Effector memory CD4-positive, alpha-beta T cell (primary cell): ENCODE measurements around the gene NOTCH3.

Experiments used
- DNase-seq, 3 donors: peaks; one replicate each; pipeline ENCODE4 v3.0.0-alpha.2; 2020
- H3K27ac ChIP-seq: 2 replicates; pipeline ENCODE4 v1.7.0; 2013; ENCODE audit warnings: mild to moderate bottlenecking, low read length, moderate library complexity; ENCODE audit not compliant: insufficient read depth, poor library complexity, severe bottlenecking
- H3K27me3 ChIP-seq: replicated peaks from 2 replicates; pipeline ENCODE4 v1.7.0; 2013; ENCODE audit warnings: mild to moderate bottlenecking, low read length; ENCODE audit not compliant: insufficient read depth, control insufficient read depth, poor library complexity, severe bottlenecking
- H3K36me3 ChIP-seq: 2 replicates; pipeline ENCODE4 v1.7.0; 2013; ENCODE audit warnings: mild to moderate bottlenecking, low read length, moderate library complexity; ENCODE audit not compliant: control insufficient read depth, insufficient read depth
- H3K4me1 ChIP-seq: 2 replicates; pipeline ENCODE4 v1.7.0; 2013; ENCODE audit warnings: low read length, mild to moderate bottlenecking; ENCODE audit not compliant: control insufficient read depth, insufficient read depth, poor library complexity, severe bottlenecking
- H3K4me3 ChIP-seq: 2 replicates; pipeline ENCODE4 v1.7.0; 2013; ENCODE audit warnings: low read length, low read depth, mild to moderate bottlenecking; ENCODE audit not compliant: insufficient read depth, poor library complexity, severe bottlenecking
- H3K9me3 ChIP-seq: 2 replicates; pipeline ENCODE4 v1.7.0; 2013; ENCODE audit warnings: mild to moderate bottlenecking, low read length, moderate library complexity; ENCODE audit not compliant: control insufficient read depth

The NOTCH3 gene

DNA sequence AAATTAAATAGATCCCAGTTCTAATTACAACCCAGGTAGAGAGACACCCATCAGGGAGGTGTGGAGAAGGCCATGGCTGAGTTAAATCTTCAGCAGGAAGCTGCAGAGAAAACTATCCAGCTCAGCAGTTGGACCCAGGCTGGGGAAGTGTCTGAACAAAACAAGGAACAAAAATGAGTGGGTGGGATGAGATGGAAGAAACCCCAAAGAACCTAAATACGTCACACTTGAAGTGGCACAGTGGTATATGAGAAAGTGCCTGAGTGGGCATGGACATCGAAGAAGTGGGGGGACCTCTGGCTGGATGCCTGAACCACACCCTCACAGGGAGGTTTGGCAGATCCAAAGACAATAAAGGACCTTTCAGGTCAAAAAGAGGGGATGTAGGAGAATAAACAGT is 35.0 kb upstream of the NOTCH3 start:
- no peak for DNase-seq
- Histone ChIP-seq H3K27ac (no peak overlapping the region), H3K36me3 (peaks cover 39% of the 10 kb centered on the region), H3K4me3 (no peak overlapping the region), H3K9me3 (no peaks in the 10 kb centered on the region), H3K4me1 (peaks cover 9% of the 10 kb centered on the region), H3K27me3 (peaks cover 12% of the 10 kb centered on the region)

DNA sequence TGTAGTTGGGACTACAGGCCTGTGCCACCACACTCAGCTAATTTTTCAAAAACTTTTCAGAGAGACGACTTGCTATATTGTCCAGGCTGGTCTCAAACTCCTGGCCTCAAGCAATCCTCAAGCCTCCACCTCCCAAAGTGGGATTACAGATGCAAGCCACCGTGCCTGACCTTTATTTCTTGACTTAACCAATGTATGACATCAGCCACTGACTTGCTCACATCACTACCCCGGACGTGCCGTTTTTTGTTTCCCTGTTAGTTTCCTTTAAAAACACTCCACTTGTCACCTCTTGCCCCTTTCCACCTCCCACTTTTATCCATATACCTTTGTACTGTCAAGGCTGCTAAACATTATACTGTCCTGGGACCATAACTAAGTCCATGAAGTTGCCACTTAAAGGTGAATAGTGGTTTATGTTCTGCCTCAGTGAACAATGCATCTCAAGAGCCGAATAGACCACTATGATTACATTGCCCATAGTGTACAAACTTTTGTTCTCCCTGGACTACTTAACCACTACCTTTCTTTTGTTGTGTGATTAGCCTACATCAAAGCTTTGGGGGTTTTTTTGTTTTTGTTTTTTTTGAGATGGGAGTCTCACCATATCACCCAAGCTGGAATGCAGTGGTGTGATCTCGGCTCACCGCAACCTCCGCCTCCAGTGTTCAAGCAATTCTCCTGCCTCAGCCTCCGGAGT is 33.8 kb upstream of the NOTCH3 start:
- H3K9me3 ChIP-seq = no peaks in the 10 kb centered on the region
- H3K27me3 ChIP-seq = peaks cover 12% of the 10 kb centered on the region
- no peak overlapping the region for H3K27ac ChIP-seq
- no peak for DNase-seq
- peaks cover 27% of the 10 kb centered on the region for H3K36me3 ChIP-seq
- peaks cover 9% of the 10 kb centered on the region for H3K4me1 ChIP-seq
- H3K4me3 ChIP-seq = no peak overlapping the region

DNA sequence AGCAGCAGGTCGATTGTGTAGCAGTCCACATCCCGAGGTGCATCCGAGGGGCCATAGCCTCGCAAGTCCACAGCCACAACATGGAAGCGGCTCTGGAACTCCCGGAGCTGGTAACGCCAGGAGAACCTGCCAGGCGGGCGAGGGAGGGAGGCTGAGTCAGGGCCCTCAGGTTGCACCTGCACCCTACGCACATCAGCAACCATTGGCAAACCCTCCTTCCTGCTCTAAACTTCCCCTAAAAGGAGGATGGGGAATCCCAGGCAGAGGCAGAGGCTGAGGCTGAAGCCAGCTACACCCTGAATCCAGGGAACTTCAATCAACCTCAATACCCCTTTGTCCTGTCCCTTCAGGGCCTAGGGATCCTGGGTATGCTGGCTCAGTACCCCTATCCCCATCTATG is 30.5 kb upstream of the NOTCH3 start:
- Histone ChIP-seq H3K27ac (no peak overlapping the region), H3K4me1 (peaks cover 9% of the 10 kb centered on the region), H3K27me3 (peaks cover 12% of the 10 kb centered on the region), H3K4me3 (no peak overlapping the region), H3K36me3 (no peaks in the 10 kb centered on the region), H3K9me3 (no peaks in the 10 kb centered on the region)
- DNase-seq = no peak

DNA sequence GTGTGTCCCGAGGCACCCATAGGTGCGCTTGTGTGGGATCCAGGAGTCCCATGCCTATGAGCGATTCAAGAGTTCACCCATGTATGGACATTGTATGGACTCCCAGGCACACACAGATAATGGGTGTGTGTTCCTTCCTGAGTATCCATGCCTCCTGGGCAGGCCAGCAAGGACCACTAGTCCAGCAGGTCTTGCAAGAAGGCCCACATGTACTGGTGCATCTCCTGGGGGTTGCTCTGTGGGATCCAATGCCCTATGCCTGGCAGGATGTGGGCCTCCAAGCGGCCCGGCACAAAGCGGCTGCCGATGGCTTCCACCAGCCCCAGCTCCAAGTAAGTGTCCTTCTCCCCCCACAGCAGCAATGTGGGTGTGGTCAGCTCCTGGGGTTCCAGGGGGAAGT is 26.5 kb upstream of the NOTCH3 start:
- no peak overlapping the region for H3K27ac ChIP-seq
- H3K9me3 ChIP-seq = no peaks in the 10 kb centered on the region
- DNase-seq = no peak
- peaks cover 18% of the 10 kb centered on the region for H3K4me1 ChIP-seq
- H3K36me3 ChIP-seq = no peaks in the 10 kb centered on the region
- no peak overlapping the region for H3K4me3 ChIP-seq
- H3K27me3 ChIP-seq = peaks cover 31% of the 10 kb centered on the region

DNA sequence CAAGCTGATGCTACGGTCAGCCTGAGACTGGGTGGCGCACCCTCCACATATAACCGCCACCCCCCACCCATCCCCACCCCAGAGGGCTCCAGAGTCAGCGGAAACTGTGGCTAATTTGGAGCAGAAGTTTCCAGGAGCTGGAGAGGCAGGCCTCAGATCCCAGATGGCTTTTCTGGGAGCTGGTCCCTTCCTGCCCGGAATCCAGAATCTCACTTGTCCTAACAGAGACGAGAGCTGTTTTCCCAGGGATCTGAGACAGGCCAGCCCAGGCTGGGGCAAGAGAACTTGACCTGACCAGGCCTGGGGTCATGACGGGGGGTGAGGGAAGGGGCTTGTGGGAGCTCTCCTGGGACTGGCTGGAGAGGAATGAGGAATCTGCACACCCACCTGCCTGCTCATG is 25.0 kb upstream of the NOTCH3 start:
- Histone ChIP-seq H3K27me3 (peaks cover 20% of the 10 kb centered on the region), H3K9me3 (no peaks in the 10 kb centered on the region), H3K36me3 (no peaks in the 10 kb centered on the region), H3K4me1 (peaks cover 11% of the 10 kb centered on the region), H3K4me3 (no peak overlapping the region), H3K27ac (no peak overlapping the region)
- no peak for DNase-seq

DNA sequence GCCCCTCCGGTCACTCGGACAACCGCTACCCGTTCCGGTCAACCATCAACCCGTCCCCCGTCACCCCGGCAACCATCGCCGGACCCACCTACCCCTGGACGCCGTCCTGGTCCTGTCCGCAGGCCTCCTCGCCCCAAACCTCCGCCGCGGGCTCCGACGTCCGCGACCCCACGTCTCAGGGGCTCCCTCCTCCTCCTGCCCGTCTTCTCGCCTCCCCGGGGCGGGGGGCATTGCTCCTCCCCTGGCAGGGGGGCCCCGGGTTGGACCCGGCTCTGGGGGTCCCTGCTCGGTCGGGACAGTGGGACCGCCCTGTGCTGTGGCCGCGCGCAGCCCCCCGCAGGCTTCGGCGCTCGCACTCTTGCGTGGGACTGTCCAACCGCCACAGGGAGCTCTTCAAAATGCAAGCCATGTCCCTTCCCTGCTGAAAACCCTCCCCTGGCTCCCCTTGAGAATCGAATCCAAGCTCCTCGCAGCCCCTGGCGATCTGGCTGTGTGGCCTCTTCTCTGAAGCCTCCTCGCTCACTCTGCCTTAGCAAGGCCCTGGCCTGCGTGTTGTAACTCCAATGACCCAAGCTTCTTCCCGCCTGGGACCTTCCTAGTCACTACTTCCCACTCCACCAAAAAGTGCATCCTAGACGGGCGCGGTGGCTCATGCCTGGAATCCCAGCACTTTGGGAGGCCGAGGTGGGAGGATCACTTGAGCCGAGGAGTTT is 23.0 kb upstream of the NOTCH3 start:
- Histone ChIP-seq H3K4me1 (peaks cover 11% of the 10 kb centered on the region), H3K9me3 (no peaks in the 10 kb centered on the region), H3K4me3 (peak overlapping the region; percentile 60), H3K27ac (no peak overlapping the region), H3K27me3 (peaks cover 20% of the 10 kb centered on the region), H3K36me3 (no peaks in the 10 kb centered on the region)
- DNase-seq = no peak

DNA sequence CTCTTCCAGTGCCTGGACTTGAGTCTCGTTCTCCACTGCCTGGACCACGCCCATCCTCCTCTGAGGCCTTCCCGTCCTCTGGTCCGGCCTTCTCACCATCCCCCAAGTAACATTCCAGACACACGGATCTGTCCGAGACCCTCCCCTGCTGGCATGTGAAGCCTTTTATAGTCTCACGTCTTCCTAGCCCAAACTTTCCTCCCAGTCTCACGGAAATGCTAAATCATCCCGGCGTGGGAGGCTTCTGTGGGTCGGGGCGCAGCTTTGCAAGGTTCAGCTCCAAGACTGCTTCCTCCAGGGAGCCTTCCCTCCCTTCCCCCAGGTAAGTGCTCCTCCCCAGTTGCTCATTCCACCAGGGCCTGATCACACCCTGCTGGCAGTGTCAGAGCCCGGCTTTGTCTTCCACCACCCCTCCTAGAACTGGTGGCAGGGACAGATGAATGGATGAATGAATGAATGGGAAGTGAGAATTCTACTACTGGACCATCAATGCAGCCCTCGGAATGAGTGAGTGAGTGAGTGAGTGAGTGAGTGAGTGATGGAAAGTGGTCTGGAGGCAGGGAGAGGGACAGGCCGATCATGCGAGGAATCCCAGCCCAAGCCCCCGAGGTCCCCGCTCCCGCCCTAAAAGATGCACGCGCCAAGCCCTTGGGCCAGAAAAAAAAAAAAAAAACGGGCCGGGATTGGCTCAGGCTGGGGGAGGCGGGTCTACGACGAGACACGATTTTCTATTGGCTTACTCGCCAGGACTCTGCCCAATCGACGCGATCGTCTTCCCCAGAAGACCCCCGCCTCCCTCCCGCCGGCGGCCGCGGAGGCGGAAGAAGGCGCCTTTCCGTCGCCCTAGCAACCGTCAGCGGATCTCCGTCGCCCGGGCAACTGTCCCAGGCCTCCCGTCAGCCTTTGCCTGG is 22.2 kb upstream of the NOTCH3 start:
- DNase-seq = peak; percentile 40 to 54 (median 53)
- peak overlapping the region; percentile 60 for H3K4me3 ChIP-seq
- H3K27ac ChIP-seq = no peak overlapping the region
- no peaks in the 10 kb centered on the region for H3K9me3 ChIP-seq
- H3K36me3 ChIP-seq = no peaks in the 10 kb centered on the region
- peaks cover 11% of the 10 kb centered on the region for H3K4me1 ChIP-seq
- H3K27me3 ChIP-seq = peaks cover 20% of the 10 kb centered on the region

DNA sequence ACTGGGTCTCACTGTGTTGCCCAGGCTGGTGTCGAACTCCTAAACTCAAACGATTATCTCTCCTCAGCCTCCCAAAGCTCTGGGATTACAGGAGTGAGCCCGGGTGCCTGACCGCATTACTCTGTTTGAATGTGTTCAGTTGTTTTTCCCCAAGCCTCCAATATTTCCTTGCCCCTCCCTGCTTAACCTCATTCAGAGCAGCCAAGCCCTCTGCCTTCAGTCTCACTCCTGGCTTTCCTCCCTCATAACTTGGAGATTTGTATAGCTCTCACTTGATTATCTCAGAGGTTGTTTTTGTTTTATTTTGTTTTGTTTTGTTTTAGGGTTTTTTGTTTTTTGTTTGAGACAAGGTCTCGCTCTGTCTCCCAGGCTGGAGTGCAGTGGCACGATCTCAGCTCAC is 20.0 kb upstream of the NOTCH3 start:
- H3K4me3 ChIP-seq = no peak overlapping the region
- peaks cover 20% of the 10 kb centered on the region for H3K27me3 ChIP-seq
- no peak for DNase-seq
- H3K27ac ChIP-seq = no peak overlapping the region
- H3K9me3 ChIP-seq = no peaks in the 10 kb centered on the region
- H3K4me1 ChIP-seq = peaks cover 11% of the 10 kb centered on the region
- no peaks in the 10 kb centered on the region for H3K36me3 ChIP-seq

DNA sequence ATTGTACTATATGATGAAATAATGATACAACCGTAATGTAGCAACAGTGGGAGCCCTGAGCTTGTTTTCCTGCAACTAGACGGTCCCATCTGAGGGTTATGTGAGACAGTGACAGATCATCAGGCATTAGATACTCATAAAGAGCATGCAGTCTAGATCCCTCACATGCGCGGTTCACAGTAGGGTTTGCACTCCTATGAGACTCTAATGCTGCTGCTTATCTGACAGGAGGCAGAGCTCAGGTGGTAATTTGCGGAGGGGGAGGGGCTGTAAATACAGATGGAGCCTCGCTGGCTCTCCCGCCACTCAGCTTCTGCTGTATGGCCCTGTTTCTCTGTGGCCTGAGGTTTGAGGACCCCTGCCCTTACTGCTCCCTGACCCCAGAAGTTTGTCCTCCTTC is 17.7 kb upstream of the NOTCH3 start:
- H3K4me3 ChIP-seq = no peak overlapping the region
- no peaks in the 10 kb centered on the region for H3K9me3 ChIP-seq
- no peak for DNase-seq
- H3K36me3 ChIP-seq = no peaks in the 10 kb centered on the region
- H3K27me3 ChIP-seq = peaks cover 9% of the 10 kb centered on the region
- no peak overlapping the region for H3K27ac ChIP-seq
- H3K4me1 ChIP-seq = peaks cover 3% of the 10 kb centered on the region

DNA sequence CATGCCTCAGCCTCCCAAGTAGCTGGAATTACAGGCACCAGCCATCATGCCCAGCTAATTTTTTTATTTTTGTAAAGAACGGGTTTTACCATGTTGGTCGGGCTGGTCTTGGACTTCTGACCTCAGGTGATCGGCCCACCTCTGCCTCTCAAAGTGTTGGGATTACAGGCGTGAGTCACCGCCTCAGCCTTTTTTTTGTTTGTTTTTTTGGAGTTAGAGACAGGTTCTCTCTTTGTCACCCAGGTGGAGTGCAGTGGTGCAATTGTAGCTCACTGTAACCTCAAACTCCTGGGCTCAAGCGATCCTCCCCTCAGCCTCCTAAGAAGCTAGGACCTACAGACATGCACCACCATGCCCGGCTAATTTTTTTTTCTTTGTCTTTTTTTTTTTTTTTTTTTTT is 15.6 kb upstream of the NOTCH3 start:
- Histone ChIP-seq H3K4me1 (no peaks in the 10 kb centered on the region), H3K4me3 (no peak overlapping the region), H3K27ac (no peak overlapping the region), H3K9me3 (no peaks in the 10 kb centered on the region), H3K27me3 (no peaks in the 10 kb centered on the region), H3K36me3 (no peaks in the 10 kb centered on the region)
- DNase-seq = no peak
